ENCODE results near the gene TCEA2. TPM values are rescaled to one million over a fixed set of nuclear protein-coding genes. Genes with fewer than 3 reads are reported as not detected.

The TCEA2 gene
- total and polyA plus RNA-seq, 2 of the 13 experiments (the other 11 are each of a cell fraction or from before 2014, with no cell fraction given): 28.1 to 33.7 TPM

DNA sequence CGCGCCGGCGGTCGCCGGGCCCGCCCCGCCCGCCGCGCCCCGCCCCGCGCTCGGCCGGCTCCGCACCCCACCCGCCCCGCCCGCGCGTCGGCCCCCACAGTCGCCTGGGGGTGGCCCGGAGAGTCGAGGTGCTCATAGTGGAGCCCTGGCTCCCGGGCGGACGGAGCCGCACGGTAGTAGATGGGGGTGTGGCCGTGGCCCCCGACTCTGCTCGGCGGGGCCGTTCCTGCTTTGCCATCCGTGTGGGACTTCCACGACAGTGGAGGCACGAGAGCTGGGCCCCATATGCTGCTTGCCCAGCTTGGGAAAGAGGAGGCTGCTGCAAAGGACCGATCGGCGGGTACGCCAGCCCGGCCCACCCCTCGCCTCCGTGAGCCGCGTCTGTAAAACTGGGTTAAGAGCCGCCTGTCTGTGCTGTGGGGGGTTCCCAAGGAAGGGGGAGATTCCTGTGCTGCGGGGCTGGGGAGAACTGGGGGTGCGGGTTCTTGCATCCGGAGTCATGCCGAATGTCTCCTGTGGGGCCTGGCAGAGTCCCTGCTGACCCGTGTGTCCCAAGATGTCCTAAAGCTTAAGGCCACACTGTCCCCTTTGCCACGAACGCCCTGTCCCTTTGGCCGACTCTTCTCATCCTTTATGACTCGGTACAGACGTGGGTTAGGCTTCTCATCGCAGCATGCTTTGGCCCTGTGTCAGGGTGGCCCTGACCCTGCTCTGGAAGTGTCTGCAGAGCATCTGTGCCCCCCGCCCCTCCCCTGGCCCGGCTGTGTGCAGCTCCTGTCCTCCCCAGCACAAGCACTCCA is 17.2 kb downstream of the TCEA2 start, which contains the start of gene OPRL1 (continued):
- TF ChIP-seq TFAP4 (IDR thresholded peaks at IDR 0.05; ENCODE audit: borderline replicate concordance, low read depth) (no peak), ZNF564 (CRISPR knock-in tag; IDR thresholded peaks at IDR 0.05) (peak; percentile 63; the same call in 1 of the 2 replicates), NFATC3 (CRISPR knock-in tag; IDR thresholded peaks at IDR 0.05) (peak; percentile 75; the same call in 1 of the 2 replicates), CCAR2 (optimal IDR thresholded peaks at IDR 0.05; ENCODE audit: low read depth, low read length) (no peak), ZNF639 (CRISPR knock-in tag; conservative IDR thresholded peaks at IDR 0.05) (no peak), ZNF543 (CRISPR knock-in tag; IDR thresholded peaks at IDR 0.05) (peak; percentile 57; the same call in 1 of the 2 replicates), RARA (CRISPR knock-in tag; IDR thresholded peaks at IDR 0.05) (no peak), ZNF576 (CRISPR knock-in tag; IDR thresholded peaks at IDR 0.05) (peak; percentile 81; the same call in 1 of the 2 replicates), ZNF784 (CRISPR knock-in tag; IDR thresholded peaks at IDR 0.05; ENCODE audit: borderline replicate concordance) (peak; percentile 44; the same call in 1 of the 2 replicates), HDAC1 (CRISPR knock-in tag; IDR thresholded peaks at IDR 0.05) (peak; percentile 43; the same call in 1 of the 2 replicates), MYNN (CRISPR knock-in tag; IDR thresholded peaks at IDR 0.05; ENCODE audit: low read depth) (0 out of 2 replicates have a peak, but pooled peaks have one; percentile 61), ZNF333 (CRISPR knock-in tag; IDR thresholded peaks at IDR 0.05; ENCODE audit: borderline replicate concordance) (0 out of 2 replicates have a peak, but pooled peaks have one; percentile 53), ZNF230 (CRISPR knock-in tag; IDR thresholded peaks at IDR 0.05) (0 out of 2 replicates have a peak, but pooled peaks have one; percentile 15), ZNF512 (CRISPR knock-in tag; IDR thresholded peaks at IDR 0.05) (no peak), SP4 (CRISPR knock-in tag; IDR thresholded peaks at IDR 0.05) (no peak)
- TF ChIP-seq, protein P1, sequence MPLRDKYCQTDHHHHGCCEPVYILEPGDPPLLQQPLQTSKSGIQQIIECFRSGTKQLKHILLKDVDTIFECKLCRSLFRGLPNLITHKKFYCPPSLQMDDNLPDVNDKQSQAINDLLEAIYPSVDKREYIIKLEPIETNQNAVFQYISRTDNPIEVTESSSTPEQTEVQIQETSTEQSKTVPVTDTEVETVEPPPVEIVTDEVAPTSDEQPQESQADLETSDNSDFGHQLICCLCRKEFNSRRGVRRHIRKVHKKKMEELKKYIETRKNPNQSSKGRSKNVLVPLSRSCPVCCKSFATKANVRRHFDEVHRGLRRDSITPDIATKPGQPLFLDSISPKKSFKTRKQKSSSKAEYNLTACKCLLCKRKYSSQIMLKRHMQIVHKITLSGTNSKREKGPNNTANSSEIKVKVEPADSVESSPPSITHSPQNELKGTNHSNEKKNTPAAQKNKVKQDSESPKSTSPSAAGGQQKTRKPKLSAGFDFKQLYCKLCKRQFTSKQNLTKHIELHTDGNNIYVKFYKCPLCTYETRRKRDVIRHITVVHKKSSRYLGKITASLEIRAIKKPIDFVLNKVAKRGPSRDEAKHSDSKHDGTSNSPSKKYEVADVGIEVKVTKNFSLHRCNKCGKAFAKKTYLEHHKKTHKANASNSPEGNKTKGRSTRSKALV (CRISPR knock-in tag; IDR thresholded peaks at IDR 0.05): no peak
- TF ChIP-seq, protein P2, sequence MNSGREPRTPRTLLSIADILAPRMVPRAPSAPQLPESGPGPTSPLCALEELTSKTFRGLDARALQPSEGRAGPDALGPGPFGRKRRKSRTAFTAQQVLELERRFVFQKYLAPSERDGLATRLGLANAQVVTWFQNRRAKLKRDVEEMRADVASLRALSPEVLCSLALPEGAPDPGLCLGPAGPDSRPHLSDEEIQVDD (CRISPR knock-in tag; IDR thresholded peaks at IDR 0.05; ENCODE audit: borderline replicate concordance): no peak
